Middle frontal gyrus (tissue), 1 donor: ENCODE data around the gene SCYGR7.
"Not testable (repeated sequence)": the region's sequence is repeated elsewhere in the genome, so short reads cannot be mapped to it uniquely, and the experiment has no call there.

Source experiments
- DNase-seq: peaks from one replicate; pipeline ENCODE4 v3.0.0-alpha.2; 2015; ENCODE audit warnings: low spot score; ENCODE audit errors: extremely low spot score

The SCYGR7 gene

GRCh38 chr2:227756261-227756660 lies 28.1 kb downstream of the SCYGR7 start:
- DNase-seq = not testable (repeated sequence)

- no peak for DNase-seq
Measured at GRCh38 chr2:227759411-227760118, 31.4 kb downstream of the SCYGR7 start.

- no peak for DNase-seq
Measured at GRCh38 chr2:227761740-227762476, 33.8 kb downstream of the SCYGR7 start.

GRCh38 chr2:227765788-227766372 lies 37.7 kb downstream of the SCYGR7 start:
- no peak for DNase-seq

- peak; percentile 42 for DNase-seq
Measured at GRCh38 chr2:227766373-227766883, 38.3 kb downstream of the SCYGR7 start.

- no peak for DNase-seq
Measured at GRCh38 chr2:227767830-227768229, 39.7 kb downstream of the SCYGR7 start.

- DNase-seq = no peak
Measured at GRCh38 chr2:227772197-227772661, 44.1 kb downstream of the SCYGR7 start.

GRCh38 chr2:227772932-227773331 lies 44.8 kb downstream of the SCYGR7 start:
- no peak for DNase-seq

- no peak for DNase-seq
Measured at GRCh38 chr2:227774011-227774624, 46.0 kb downstream of the SCYGR7 start.

- no peak for DNase-seq
Measured at GRCh38 chr2:227774895-227775842, 47.0 kb downstream of the SCYGR7 start.
